ENCODE results near the gene AFF2.
A peak's percentile ranks its signal among the peaks of the same experiment; 100 is the strongest.
"Not testable (repeated sequence)": the region's sequence is repeated elsewhere in the genome, so short reads cannot be mapped to it uniquely, and the experiment has no call there.

Gene AFF2

GRCh38 chrX:148904421-148905111, 404.1 kb downstream of the AFF2 start:
- no peak overlapping the region for H3K4me3 ChIP-seq (ENCODE audit: low read depth, low read length)
- no peak for TF ChIP-seq CTCF (IDR thresholded peaks at IDR 0.05; ENCODE audit: low read depth, low read length)
- DNase-seq (ENCODE audit: low read depth, low spot score) = no peak
- in situ Hi-C loops (cut with HindIII; ENCODE audit: low sequenced_read_pairs) = no loop called here

- no peak overlapping the region for H3K4me3 ChIP-seq (ENCODE audit: low read depth, low read length)
- no peak for DNase-seq (ENCODE audit: low read depth, low spot score)
- no peak for TF ChIP-seq CTCF (IDR thresholded peaks at IDR 0.05; ENCODE audit: low read depth, low read length)
- in situ Hi-C loops (cut with HindIII; ENCODE audit: low sequenced_read_pairs) = no loop called here
These were observed 405.0 kb downstream of the AFF2 start for GRCh38 chrX:148905400-148905799.

- DNase-seq (ENCODE audit: low read depth, low spot score); H3K4me3 ChIP-seq (ENCODE audit: low read depth, low read length); in situ Hi-C loops (cut with HindIII; ENCODE audit: low sequenced_read_pairs): not testable (repeated sequence)
These were observed 406.2 kb downstream of the AFF2 start for GRCh38 chrX:148906628-148907027.

- H3K4me3 ChIP-seq (ENCODE audit: low read depth, low read length) = no peak overlapping the region
- in situ Hi-C loops (cut with HindIII; ENCODE audit: low sequenced_read_pairs) = no loop called here
- no peak for TF ChIP-seq CTCF (IDR thresholded peaks at IDR 0.05; ENCODE audit: low read depth, low read length)
- DNase-seq (ENCODE audit: low read depth, low spot score) = no peak
These were observed 409.3 kb downstream of the AFF2 start for GRCh38 chrX:148909758-148910157.

DNA sequence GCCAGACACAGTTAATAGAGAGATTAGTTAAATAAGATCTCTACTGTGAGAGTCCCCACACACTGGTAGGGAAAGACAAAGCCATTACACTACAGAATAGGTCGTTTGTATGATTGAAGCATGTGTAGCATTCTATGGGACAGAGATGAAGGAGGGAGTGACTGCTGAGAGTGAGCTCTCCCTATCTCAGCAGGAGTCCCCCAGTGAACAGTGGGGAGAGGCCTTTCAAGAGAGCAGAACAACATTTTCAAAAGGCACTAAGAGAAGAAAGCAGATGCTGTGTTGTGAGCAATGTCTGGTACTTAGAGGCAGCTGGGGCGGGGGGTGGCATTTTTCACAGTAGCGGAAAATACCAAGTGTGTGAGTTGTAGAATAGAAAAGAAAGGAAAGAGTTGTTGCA, 413.6 kb downstream of the AFF2 start:
- in situ Hi-C loops (cut with HindIII; ENCODE audit: low sequenced_read_pairs) = no loop called here
- DNase-seq (ENCODE audit: low read depth, low spot score) = no peak
- no peak overlapping the region for H3K4me3 ChIP-seq (ENCODE audit: low read depth, low read length)
- TF ChIP-seq CTCF (IDR thresholded peaks at IDR 0.05; ENCODE audit: low read depth, low read length) = no peak

- DNase-seq (ENCODE audit: low read depth, low spot score) = peak; percentile 14
- in situ Hi-C loops (cut with HindIII; ENCODE audit: low sequenced_read_pairs) = no loop called here
- no peak overlapping the region for H3K4me3 ChIP-seq (ENCODE audit: low read depth, low read length)
- no peak for TF ChIP-seq CTCF (IDR thresholded peaks at IDR 0.05; ENCODE audit: low read depth, low read length)
These were observed 414.4 kb downstream of the AFF2 start for GRCh38 chrX:148914783-148915182.

GRCh38 chrX:148915474-148915873, 415.1 kb downstream of the AFF2 start:
- TF ChIP-seq CTCF (IDR thresholded peaks at IDR 0.05; ENCODE audit: low read depth, low read length) = no peak
- in situ Hi-C loops (cut with HindIII; ENCODE audit: low sequenced_read_pairs) = no loop called here
- DNase-seq (ENCODE audit: low read depth, low spot score) = no peak
- no peak overlapping the region for H3K4me3 ChIP-seq (ENCODE audit: low read depth, low read length)
